Mesothelial cell of epicardium (in vitro differentiated cells): ENCODE results near the gene FCHO1. TPM values are rescaled to one million over a fixed set of nuclear protein-coding genes. Genes with fewer than 3 reads are reported as not detected.

Experiments used
- DNase-seq, 2 experiments: peaks; one replicate each; pipeline ENCODE4 v3.0.0; 2021; ENCODE audit warnings: low spot score in 2 of 2; ENCODE audit not compliant: unreplicated experiment in 2 of 2
- H3K27ac Mint-ChIP-seq: 2 replicates; pipeline ENCODE4 v1.8.0; 2021; ENCODE audit warnings: mixed read lengths
- H3K27me3 Mint-ChIP-seq: 2 replicates; pipeline ENCODE4 v1.8.0; 2021; ENCODE audit warnings: low read depth, mixed read lengths
- H3K36me3 Mint-ChIP-seq: 2 replicates; pipeline ENCODE4 v1.8.0; 2021; ENCODE audit warnings: mixed read lengths
- H3K4me1 Mint-ChIP-seq: 2 replicates; pipeline ENCODE4 v1.8.0; 2021; ENCODE audit warnings: mixed read lengths
- H3K4me3 Mint-ChIP-seq: 2 replicates; pipeline ENCODE4 v1.8.0; 2021; ENCODE audit warnings: mild to moderate bottlenecking, moderate library complexity, mixed read lengths
- H3K9me3 Mint-ChIP-seq: 2 replicates; pipeline ENCODE4 v1.8.0; 2021; ENCODE audit warnings: mixed read lengths
- total RNA-seq: library from RNA; stranded (reverse); gene quantifications from 3 replicates; pipeline ENCODE4 v1.2.1, GENCODE V29; 2021
- TF ChIP-seq, protein P1 (sequence below): fragments of 200-600 bp; sonication (generic); IDR thresholded peaks from one replicate; pipeline ENCODE4 v1.5.0; 2021; ENCODE audit warnings: antibody characterized with exemption; ENCODE audit not compliant: unreplicated experiment

The FCHO1 gene
- total RNA-seq, 1 donor from 2014 or later: 4.6 TPM

- H3K9me3 Mint-ChIP-seq: no peaks in the 10 kb centered on the region
- H3K36me3 Mint-ChIP-seq: no peaks in the 10 kb centered on the region
- no peak for DNase-seq
- peaks cover 24% of the 10 kb centered on the region for H3K27me3 Mint-ChIP-seq
- TF ChIP-seq, protein P1, sequence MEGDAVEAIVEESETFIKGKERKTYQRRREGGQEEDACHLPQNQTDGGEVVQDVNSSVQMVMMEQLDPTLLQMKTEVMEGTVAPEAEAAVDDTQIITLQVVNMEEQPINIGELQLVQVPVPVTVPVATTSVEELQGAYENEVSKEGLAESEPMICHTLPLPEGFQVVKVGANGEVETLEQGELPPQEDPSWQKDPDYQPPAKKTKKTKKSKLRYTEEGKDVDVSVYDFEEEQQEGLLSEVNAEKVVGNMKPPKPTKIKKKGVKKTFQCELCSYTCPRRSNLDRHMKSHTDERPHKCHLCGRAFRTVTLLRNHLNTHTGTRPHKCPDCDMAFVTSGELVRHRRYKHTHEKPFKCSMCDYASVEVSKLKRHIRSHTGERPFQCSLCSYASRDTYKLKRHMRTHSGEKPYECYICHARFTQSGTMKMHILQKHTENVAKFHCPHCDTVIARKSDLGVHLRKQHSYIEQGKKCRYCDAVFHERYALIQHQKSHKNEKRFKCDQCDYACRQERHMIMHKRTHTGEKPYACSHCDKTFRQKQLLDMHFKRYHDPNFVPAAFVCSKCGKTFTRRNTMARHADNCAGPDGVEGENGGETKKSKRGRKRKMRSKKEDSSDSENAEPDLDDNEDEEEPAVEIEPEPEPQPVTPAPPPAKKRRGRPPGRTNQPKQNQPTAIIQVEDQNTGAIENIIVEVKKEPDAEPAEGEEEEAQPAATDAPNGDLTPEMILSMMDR: no peak
- no peak overlapping the region for H3K27ac Mint-ChIP-seq
- peaks cover 6% of the 10 kb centered on the region for H3K4me1 Mint-ChIP-seq
- H3K4me3 Mint-ChIP-seq: no peak overlapping the region
These were observed 81.3 kb downstream of the FCHO1 start for GRCh38 chr19:17832443-17833208.

- TF ChIP-seq, protein P1: no peak
- Mint-ChIP-seq H3K27ac (no peak overlapping the region), H3K9me3 (no peaks in the 10 kb centered on the region), H3K4me3 (no peak overlapping the region), H3K4me1 (peaks cover 6% of the 10 kb centered on the region), H3K27me3 (peaks cover 33% of the 10 kb centered on the region), H3K36me3 (no peaks in the 10 kb centered on the region)
- DNase-seq: no peak
These were observed 83.3 kb downstream of the FCHO1 start for GRCh38 chr19:17834350-17835181.

DNA sequence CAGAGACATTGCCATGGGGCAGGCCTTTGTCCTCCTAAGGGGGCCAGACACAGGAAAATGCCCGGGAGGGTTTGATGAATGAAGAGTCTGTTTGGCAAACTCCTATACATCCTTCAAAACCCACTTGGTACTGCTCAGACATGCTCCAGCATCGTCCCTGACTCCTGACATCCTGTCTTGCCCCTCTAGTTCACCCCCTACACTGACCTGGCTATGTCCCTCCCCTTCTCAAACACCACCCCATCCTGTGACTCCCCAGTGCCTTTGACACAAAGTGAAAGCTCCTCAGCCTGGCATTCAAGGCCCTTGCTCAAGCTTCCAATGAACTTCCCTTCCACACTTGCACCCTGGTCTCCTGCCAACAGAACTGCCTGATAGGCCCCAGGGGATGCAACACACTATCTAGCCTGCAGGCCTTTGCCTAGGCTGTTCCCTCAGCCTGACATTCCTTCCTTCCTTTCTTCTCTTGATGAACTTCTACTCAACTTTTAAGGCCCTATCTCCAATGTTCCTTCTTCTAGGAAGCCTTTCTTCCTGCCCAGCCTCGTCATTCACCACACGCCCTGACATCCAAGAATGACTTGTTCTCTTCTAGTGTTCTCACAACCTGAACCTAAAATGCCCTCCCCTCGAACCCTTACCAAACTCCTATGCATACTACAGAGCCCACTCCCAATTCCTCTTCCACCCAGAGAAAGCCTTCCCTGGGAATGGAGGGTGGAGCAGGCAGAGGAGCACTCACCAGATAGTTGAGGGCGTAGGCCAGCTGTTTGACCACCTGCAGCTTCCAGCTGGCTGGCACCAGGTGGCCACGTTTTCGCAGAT, 84.1 kb downstream of the FCHO1 start:
- Mint-ChIP-seq H3K4me3 (no peak overlapping the region), H3K4me1 (peaks cover 4% of the 10 kb centered on the region), H3K36me3 (no peaks in the 10 kb centered on the region), H3K9me3 (no peaks in the 10 kb centered on the region), H3K27ac (no peak overlapping the region), H3K27me3 (peaks cover 36% of the 10 kb centered on the region)
- TF ChIP-seq, protein P1: no peak
- no peak for DNase-seq

DNA sequence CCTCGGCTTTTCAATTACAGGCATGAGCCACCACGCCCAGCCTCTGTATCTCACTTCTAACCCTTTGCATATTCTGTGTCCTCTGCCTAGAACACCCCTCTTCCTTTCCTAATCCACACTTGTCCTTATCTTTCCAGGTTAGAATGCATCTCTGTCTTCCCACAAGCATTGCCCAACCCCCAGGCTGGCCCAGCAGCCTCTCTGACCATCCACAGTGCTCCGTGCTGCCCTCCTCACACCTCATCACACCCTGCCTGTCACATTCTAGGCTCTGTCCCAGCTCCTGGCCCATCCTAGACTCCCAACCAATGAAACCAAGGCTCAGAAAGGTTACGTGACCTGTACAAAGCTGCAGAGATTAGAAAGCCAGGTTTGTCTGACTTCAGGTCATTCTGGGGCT, 85.3 kb downstream of the FCHO1 start:
- no peak overlapping the region for H3K27ac Mint-ChIP-seq
- DNase-seq: no peak

DNA sequence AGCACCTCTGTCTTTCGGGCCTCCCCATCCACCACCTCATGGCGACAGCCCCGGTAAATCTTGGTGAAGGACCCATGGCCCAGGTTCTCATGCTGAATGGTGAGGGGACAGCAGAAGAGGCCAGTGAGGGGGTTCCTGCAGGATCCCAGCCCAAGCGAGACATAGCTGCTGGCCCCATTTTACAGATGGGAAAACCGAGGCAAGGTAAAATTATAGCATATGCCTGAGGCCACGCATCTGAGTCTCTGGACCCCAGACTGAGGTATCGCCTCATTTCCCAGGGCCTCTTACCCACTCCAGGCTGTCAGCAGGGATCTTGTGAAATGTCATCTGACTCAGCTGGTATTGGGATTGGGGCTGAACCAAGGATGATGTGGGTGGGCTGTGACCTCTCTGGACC, 86.7 kb downstream of the FCHO1 start:
- Mint-ChIP-seq H3K9me3 (no peaks in the 10 kb centered on the region), H3K4me3 (no peak overlapping the region), H3K27ac (no peak overlapping the region), H3K36me3 (no peaks in the 10 kb centered on the region), H3K27me3 (peaks cover 43% of the 10 kb centered on the region), H3K4me1 (peaks cover 3% of the 10 kb centered on the region)
- no peak for DNase-seq
- TF ChIP-seq, protein P1: no peak

More for the DNA sequence above, 85.3 kb downstream of the FCHO1 start:
- peaks cover 39% of the 10 kb centered on the region for H3K27me3 Mint-ChIP-seq
- H3K4me3 Mint-ChIP-seq: no peak overlapping the region
- H3K9me3 Mint-ChIP-seq: no peaks in the 10 kb centered on the region
- H3K36me3 Mint-ChIP-seq: no peaks in the 10 kb centered on the region
- H3K4me1 Mint-ChIP-seq: peaks cover 3% of the 10 kb centered on the region
- TF ChIP-seq, protein P1: no peak
